ENCODE data around the gene IGSF8.

DNA sequence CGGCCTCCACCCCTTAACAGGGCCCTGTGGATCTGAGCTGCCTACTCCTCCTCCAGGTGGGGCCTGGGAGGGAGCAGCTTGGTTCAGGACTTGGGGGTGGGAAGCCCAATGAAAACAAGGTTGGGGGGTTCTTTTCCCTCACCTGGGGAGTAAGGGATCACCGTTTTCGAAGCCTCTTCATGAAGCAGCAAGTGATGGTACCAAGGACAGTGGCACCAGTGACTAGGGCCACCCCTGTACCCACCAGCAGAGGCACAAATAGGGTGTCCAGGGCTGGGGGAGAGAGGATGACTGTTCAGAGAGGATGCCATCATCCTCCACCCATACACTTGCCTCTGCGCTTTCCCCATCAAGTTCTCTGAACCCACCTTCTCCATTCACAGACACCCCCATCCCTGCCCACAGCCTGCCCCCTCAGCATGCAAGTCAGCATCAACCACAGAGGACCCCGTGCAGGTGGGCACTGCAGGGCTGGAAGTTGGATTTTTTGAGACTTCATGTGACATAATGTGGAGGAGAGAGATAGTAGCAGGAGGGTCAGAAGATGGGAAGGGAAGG, 6.7 kb downstream of the IGSF8 start:
- TF ChIP-seq, protein P1, sequence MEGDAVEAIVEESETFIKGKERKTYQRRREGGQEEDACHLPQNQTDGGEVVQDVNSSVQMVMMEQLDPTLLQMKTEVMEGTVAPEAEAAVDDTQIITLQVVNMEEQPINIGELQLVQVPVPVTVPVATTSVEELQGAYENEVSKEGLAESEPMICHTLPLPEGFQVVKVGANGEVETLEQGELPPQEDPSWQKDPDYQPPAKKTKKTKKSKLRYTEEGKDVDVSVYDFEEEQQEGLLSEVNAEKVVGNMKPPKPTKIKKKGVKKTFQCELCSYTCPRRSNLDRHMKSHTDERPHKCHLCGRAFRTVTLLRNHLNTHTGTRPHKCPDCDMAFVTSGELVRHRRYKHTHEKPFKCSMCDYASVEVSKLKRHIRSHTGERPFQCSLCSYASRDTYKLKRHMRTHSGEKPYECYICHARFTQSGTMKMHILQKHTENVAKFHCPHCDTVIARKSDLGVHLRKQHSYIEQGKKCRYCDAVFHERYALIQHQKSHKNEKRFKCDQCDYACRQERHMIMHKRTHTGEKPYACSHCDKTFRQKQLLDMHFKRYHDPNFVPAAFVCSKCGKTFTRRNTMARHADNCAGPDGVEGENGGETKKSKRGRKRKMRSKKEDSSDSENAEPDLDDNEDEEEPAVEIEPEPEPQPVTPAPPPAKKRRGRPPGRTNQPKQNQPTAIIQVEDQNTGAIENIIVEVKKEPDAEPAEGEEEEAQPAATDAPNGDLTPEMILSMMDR (IDR thresholded peaks at IDR 0.05), result no peak
- TF ChIP-seq POLR2A (IDR thresholded peaks at IDR 0.05), result no peak
